GM18858 (cell line): Measurements from ENCODE around the gene NPIPA1.
"Not testable (repeated sequence)": the region's sequence is repeated elsewhere in the genome, so short reads cannot be mapped to it uniquely, and the experiment has no call there.

ENCODE experiments used
- ATAC-seq: cut with Tn5 transposase; IDR thresholded peaks from one replicate; pipeline ENCODE4 v1.9.1; 2021; ENCODE audit not compliant: unreplicated experiment

NPIPA1 gene

GRCh38 chr16:14937143-14937542 is at the start of gene NPIPA1:
TSS of gene NPIPA1 (plus strand) at chr16:14937443. CDS start at chr16:14937443, 0 bp downstream.
- not testable (repeated sequence) for ATAC-seq

- ATAC-seq, result not testable (repeated sequence)
Observed at GRCh38 chr16:14892111-14892510, 45.1 kb upstream of the NPIPA1 start.

- not testable (repeated sequence) for ATAC-seq
Observed at GRCh38 chr16:14895382-14895781, 41.9 kb upstream of the NPIPA1 start.

- ATAC-seq, result not testable (repeated sequence)
Observed at GRCh38 chr16:14896023-14896422, 41.2 kb upstream of the NPIPA1 start.

- not testable (repeated sequence) for ATAC-seq
Observed at GRCh38 chr16:14897006-14897664, 40.1 kb upstream of the NPIPA1 start.

GRCh38 chr16:14898162-14898561 is 39.1 kb upstream of the NPIPA1 start:
- not testable (repeated sequence) for ATAC-seq

GRCh38 chr16:14903191-14903957 is 33.9 kb upstream of the NPIPA1 start:
- ATAC-seq, result not testable (repeated sequence)

- not testable (repeated sequence) for ATAC-seq
Observed at GRCh38 chr16:14909744-14910143, 27.5 kb upstream of the NPIPA1 start.

- ATAC-seq, result not testable (repeated sequence)
Observed at GRCh38 chr16:14910833-14911629, 26.2 kb upstream of the NPIPA1 start.

- ATAC-seq, result not testable (repeated sequence)
Observed at GRCh38 chr16:14911954-14912353, 25.3 kb upstream of the NPIPA1 start.

- ATAC-seq, result not testable (repeated sequence)
Observed at GRCh38 chr16:14912588-14912987, 24.7 kb upstream of the NPIPA1 start.

GRCh38 chr16:14918504-14918903 is 18.7 kb upstream of the NPIPA1 start:
- not testable (repeated sequence) for ATAC-seq

GRCh38 chr16:14919837-14920600 is 17.2 kb upstream of the NPIPA1 start:
- not testable (repeated sequence) for ATAC-seq

- ATAC-seq, result not testable (repeated sequence)
Observed at GRCh38 chr16:14922285-14922684, 15.0 kb upstream of the NPIPA1 start.

GRCh38 chr16:14922968-14923367 is 14.3 kb upstream of the NPIPA1 start:
- ATAC-seq, result not testable (repeated sequence)

GRCh38 chr16:14923394-14924088 is 13.7 kb upstream of the NPIPA1 start:
- ATAC-seq, result not testable (repeated sequence)

- not testable (repeated sequence) for ATAC-seq
Observed at GRCh38 chr16:14924359-14924758, 12.9 kb upstream of the NPIPA1 start.

GRCh38 chr16:14924982-14925381 is 12.3 kb upstream of the NPIPA1 start:
- ATAC-seq, result not testable (repeated sequence)

- ATAC-seq, result not testable (repeated sequence)
Observed at GRCh38 chr16:14928064-14928714, 9.1 kb upstream of the NPIPA1 start.
